OCI-LY7 (cell line): ENCODE measurements around the gene SETD3. TPM values are rescaled to one million over a fixed set of nuclear protein-coding genes. Genes with fewer than 3 reads are reported as not detected.
"Not testable (repeated sequence)": the region's sequence is repeated elsewhere in the genome, so short reads cannot be mapped to it uniquely, and the experiment has no call there.

Experiments
- BruUV-seq: library from RNA; stranded (reverse); fragments of 400-500 nt; replicated peaks from 2 replicates; lab custom pipeline; 2021; lab: Mats Ljungman, UMichigan
- CTCF ChIA-PET: fragments of 300-600 bp; sonication (Branson Sonifier 250); formaldehyde crosslinking; loops from one replicate; lab custom pipeline; 2022; ENCODE audit warnings: antibody characterized with exemption; ENCODE audit not compliant: unreplicated experiment; lab: Charles Lee
- POLR2A ChIA-PET: fragments of 300-600 bp; sonication (Branson Sonifier 250); formaldehyde crosslinking; loops from one replicate; lab custom pipeline; 2022; ENCODE audit warnings: antibody characterized with exemption; lab: Charles Lee
- DNase-seq: peaks from one replicate; pipeline ENCODE4 v3.0.0-alpha.2; 2015; ENCODE audit warnings: low spot score
- H2AFZ ChIP-seq: fragments of 200-600 bp; sonication (generic), shearing (Covaris generic); 2 replicates; pipeline ENCODE4 v1.6.1; 2014; ENCODE audit warnings: mild to moderate bottlenecking, antibody characterized with exemption, low read length, moderate library complexity
- H3K27ac ChIP-seq: fragments of 200-600 bp; sonication (generic); 2 replicates; pipeline ENCODE4 v1.5.1; 2014; ENCODE audit warnings: mixed run types, low read depth, mild to moderate bottlenecking, moderate library complexity, low read length, inconsistent platforms; ENCODE audit not compliant: poor library complexity, severe bottlenecking
- H3K36me3 ChIP-seq: fragments of 200-600 bp; sonication (generic); 2 replicates; pipeline ENCODE4 v1.6.1; 2014; ENCODE audit warnings: mild to moderate bottlenecking, antibody characterized with exemption, low read length, moderate library complexity, mixed read lengths; ENCODE audit not compliant: insufficient read depth
- H3K4me1 ChIP-seq: fragments of 200-600 bp; sonication (generic); 2 replicates; pipeline ENCODE4 v1.5.1; 2014; ENCODE audit warnings: mild to moderate bottlenecking, low read length; ENCODE audit not compliant: insufficient read depth, poor library complexity, severe bottlenecking
- H3K4me2 ChIP-seq: fragments of 200-600 bp; sonication (generic); 2 replicates; pipeline ENCODE4 v1.6.1; 2014; ENCODE audit warnings: mild to moderate bottlenecking, low read length
- H3K4me3 ChIP-seq: fragments of 200-600 bp; sonication (generic); 2 replicates; pipeline ENCODE4 v1.5.1; 2014; ENCODE audit warnings: mild to moderate bottlenecking, low read depth, low read length; ENCODE audit not compliant: poor library complexity, severe bottlenecking
- H3K79me2 ChIP-seq: fragments of 200-600 bp; sonication (generic); 2 replicates; pipeline ENCODE4 v1.6.1; 2016; ENCODE audit warnings: low read depth, mild to moderate bottlenecking, low read length, moderate library complexity, mixed read lengths; ENCODE audit not compliant: insufficient read depth
- H3K9me2 ChIP-seq: fragments of 200-600 bp; sonication (generic); 2 replicates; pipeline ENCODE4 v1.6.1; 2016; ENCODE audit warnings: mild to moderate bottlenecking, low read length, mixed read lengths; ENCODE audit not compliant: insufficient read depth
- H3K9me3 ChIP-seq: fragments of 200-600 bp; sonication (generic); 2 replicates; pipeline ENCODE4 v1.6.1; 2014; ENCODE audit warnings: mild to moderate bottlenecking, mixed run types, low read length, mixed read lengths
- H4K20me1 ChIP-seq: fragments of 200-600 bp; sonication (generic); 2 replicates; pipeline ENCODE4 v1.6.1; 2014; ENCODE audit warnings: mild to moderate bottlenecking, antibody characterized with exemption, low read length, moderate library complexity, mixed read lengths; ENCODE audit not compliant: insufficient read depth
- CTCF ChIP-seq: fragments of 200-600 bp; sonication (generic); conservative IDR thresholded peaks from 2 replicates; pipeline ENCODE4 v1.5.1; 2014; ENCODE audit warnings: mild to moderate bottlenecking, antibody characterized with exemption, low read length, moderate library complexity, mixed read lengths
- EZH2phosphoT487 ChIP-seq: fragments of 200-600 bp; sonication (generic); IDR thresholded peaks from 2 replicates; pipeline ENCODE4 v1.6.1; 2018; ENCODE audit warnings: low read depth, borderline replicate concordance, mild to moderate bottlenecking, mixed run types, antibody characterized with exemption, low read length, moderate library complexity, mixed read lengths
- intact Hi-C: fragments of 100-400 bp; cut with micrococcal nuclease; formaldehyde crosslinking; loops from one replicate; pipeline ENCODE4 v1.10.0; 2022; ENCODE audit not compliant: unreplicated experiment
- small RNA-seq: library from RNA; depleted of rRNA; stranded (forward); fragments of <200 nt; gene quantifications from one replicate; pipeline ENCODE3, GENCODE V24; 2014
- total RNA-seq, 2 experiments: library from RNA; depleted of rRNA in 1 of 2; stranded (reverse); fragments of >200 nt in 1 of 2; shearing (Covaris generic) in 1 of 2; gene quantifications; 2 replicates each; pipeline ENCODE4 v1.2.3, GENCODE V29; 2014 to 2022

SETD3 gene
- total RNA-seq, 2 experiments from 2014 or later = 42.4 to 65.5 TPM

- ChIA-PET CTCF (no interaction called here), POLR2A (no interaction called here)
- Histone ChIP-seq H3K4me3 (no peak overlapping the region), H4K20me1 (no peaks in the 10 kb centered on the region), H3K4me1 (no peaks in the 10 kb centered on the region), H3K79me2 (no peaks in the 10 kb centered on the region), H3K36me3 (no peaks in the 10 kb centered on the region), H2AFZ (no peak overlapping the region), H3K9me3 (no peaks in the 10 kb centered on the region), H3K9me2 (no peaks in the 10 kb centered on the region), H3K27ac (no peak overlapping the region), H3K4me2 (no peak overlapping the region)
- intact Hi-C loops = no loop called here
- TF ChIP-seq EZH2phosphoT487 (no peak), CTCF (no peak)
- DNase-seq = no peak
- BruUV-seq = no TSS peak
Measured at GRCh38 chr14:99349721-99350495, 130.8 kb downstream of the SETD3 start.

- no peaks in the 10 kb centered on the region for H3K9me3 ChIP-seq
- CTCF ChIA-PET = no interaction called here
Measured at GRCh38 chr14:99348816-99349614, 131.6 kb downstream of the SETD3 start.

GRCh38 chr14:99348231-99348630 lies 132.4 kb downstream of the SETD3 start:
- POLR2A ChIA-PET, H3K36me3 ChIP-seq, intact Hi-C loops, BruUV-seq, H3K79me2 ChIP-seq, H3K27ac ChIP-seq, CTCF ChIA-PET, DNase-seq, H3K9me3 ChIP-seq, H3K4me1 ChIP-seq, H2AFZ ChIP-seq, H3K4me3 ChIP-seq, H4K20me1 ChIP-seq, H3K4me2 ChIP-seq, H3K9me2 ChIP-seq: not testable (repeated sequence)

More at GRCh38 chr14:99348816-99349614, 131.6 kb downstream of the SETD3 start:
- Histone ChIP-seq H3K9me2 (no peaks in the 10 kb centered on the region), H3K36me3 (no peaks in the 10 kb centered on the region), H3K79me2 (no peaks in the 10 kb centered on the region), H4K20me1 (no peaks in the 10 kb centered on the region), H3K4me3 (no peak overlapping the region), H3K4me2 (no peak overlapping the region), H3K4me1 (no peaks in the 10 kb centered on the region), H2AFZ (no peak overlapping the region), H3K27ac (no peak overlapping the region)
- no peak for TF ChIP-seq EZH2phosphoT487
- no peak for TF ChIP-seq CTCF
- BruUV-seq = no TSS peak
- POLR2A ChIA-PET = no interaction called here
- intact Hi-C loops = no loop called here
- DNase-seq = no peak

Small RNAs within 50 kb of the gene (small RNA-seq; reads per million reads assigned to genes)
- not detected for gene RNU6-91P

Other genes with a start within 250 kb of the SETD3 start
- not detected in 2 replicates for gene BCL11B, start 208.7 kb downstream of the SETD3 start, total RNA-seq (2014; rRNA removed; shearing (Covaris generic))
- not detected in 2 replicates for gene BCL11B, start 208.7 kb downstream of the SETD3 start, total RNA-seq (2022)
- gene CCNK, start 550 bp upstream of the SETD3 start, total RNA-seq (2014; rRNA removed; shearing (Covaris generic)) = 25.1 and 38.8 TPM in 2 replicates
- 69.0 and 76.3 TPM in 2 replicates for gene CCNK, start 550 bp upstream of the SETD3 start, total RNA-seq (2022)
- gene CCDC85C, start 123.3 kb upstream of the SETD3 start, total RNA-seq (2014; rRNA removed; shearing (Covaris generic)) = 3.6 and 6.4 TPM in 2 replicates
- 14.6 and 15.0 TPM in 2 replicates for gene CCDC85C, start 123.3 kb upstream of the SETD3 start, total RNA-seq (2022)
- gene HHIPL1, start 164.3 kb upstream of the SETD3 start, total RNA-seq (2014; rRNA removed; shearing (Covaris generic)) = 0.25 and 1.5 TPM in 2 replicates
- gene HHIPL1, start 164.3 kb upstream of the SETD3 start, total RNA-seq (2022) = 0.61 and 0.72 TPM in 2 replicates
- gene CYP46A1, start 203.4 kb upstream of the SETD3 start, total RNA-seq (2014; rRNA removed; shearing (Covaris generic)) = 2.0 and 4.1 TPM in 2 replicates
- gene CYP46A1, start 203.4 kb upstream of the SETD3 start, total RNA-seq (2022) = 10.8 and 11.0 TPM in 2 replicates